Gastrocnemius medialis (tissue), 4 donors: ENCODE results near the gene SCGB3A2. TPM values are rescaled to one million over a fixed set of nuclear protein-coding genes. Genes with fewer than 3 reads are reported as not detected.

Experiments used
- ATAC-seq, 2 donors: fragments of 150-250 bp; one replicate each; pipeline ENCODE4 v1.9.1; 2016
- DNase-seq, 2 donors: peaks; one replicate each; pipeline ENCODE4 v3.0.0-alpha.2; 2019
- H3K27ac ChIP-seq, 4 donors: fragments of 200-600 bp; sonication (generic); 1 replicate in 1 of 4; 2 replicates in 3 of 4; pipeline ENCODE4 v1.5.1; 2016 to 2018; ENCODE audit warnings: mild to moderate bottlenecking in 2 of 4, moderate library complexity in 1 of 4
- H3K27me3 ChIP-seq, 3 donors: fragments of 200-600 bp; sonication (generic) in 2 of 3; 1 replicate in 1 of 3; 2 replicates in 2 of 3; pipeline versions ENCODE4 v1.5.1 to v1.6.0; 2016 to 2019; ENCODE audit warnings: mild to moderate bottlenecking in 1 of 3, moderate library complexity in 1 of 3
- H3K36me3 ChIP-seq, 2 donors: fragments of 200-600 bp; sonication (generic) in 1 of 2; one replicate each; pipeline ENCODE4 v1.5.1; 2017 to 2018
- H3K4me1 ChIP-seq, 2 donors: fragments of 200-600 bp; sonication (generic) in 1 of 2; one replicate each; pipeline ENCODE4 v1.5.1; 2016 to 2017; ENCODE audit warnings: mild to moderate bottlenecking in 2 of 2
- H3K4me3 ChIP-seq, 4 donors: fragments of 200-600 bp; sonication (generic) in 3 of 4; 1 replicate in 1 of 4; 2 replicates in 3 of 4; pipeline ENCODE4 v1.5.1; 2016 to 2019; ENCODE audit warnings: mild to moderate bottlenecking in 2 of 4
- H3K9me3 ChIP-seq, 3 donors: fragments of 200-600 bp; sonication (generic) in 2 of 3; 1 replicate in 1 of 3; 2 replicates in 2 of 3; pipeline ENCODE4 v1.5.1; 2016 to 2019
- POLR2A ChIP-seq, 2 donors: fragments of 450-650 bp; IDR thresholded peaks; one replicate each; pipeline ENCODE4 v1.6.1; 2017; ENCODE audit warnings: antibody characterized with exemption in 2 of 2, mild to moderate bottlenecking in 2 of 2, moderate library complexity in 2 of 2
- in situ Hi-C, 4 donors: fragments of 200-750 bp; cut with MboI; loops; one replicate each; pipeline versions ENCODE4 v1.15.0 to v1.8.0; 2017; ENCODE audit warnings: low sequenced_read_pairs in 4 of 4
- intact Hi-C: fragments of 100-400 bp; cut with DNase I; formaldehyde crosslinking; loops from one replicate; pipeline ENCODE4 v1.15.1; 2023; ENCODE audit warnings: low total_unique reads
- total RNA-seq, 4 donors: library from RNA; depleted of rRNA; stranded (reverse); fragments of >200 nt; gene quantifications; one replicate each; pipeline versions ENCODE4 v1.1.0 to v1.2.3, GENCODE V29; 2016
- TF ChIP-seq, protein P1 (sequence below), 5 experiments: fragments of 450-650 bp in 3 of 5; fragments of 200-600 bp in 2 of 5; sonication (generic) in 2 of 5; IDR thresholded peaks in 4 of 5; conservative IDR thresholded peaks in 1 of 5; 1 replicate in 4 of 5; 2 replicates in 1 of 5; pipeline ENCODE4 v1.5.1; 2016 to 2019; ENCODE audit warnings: antibody characterized with exemption in 5 of 5, mild to moderate bottlenecking in 3 of 5, moderate library complexity in 3 of 5

Gene SCGB3A2
- total RNA-seq, 4 donors from 2014 or later: not detected

DNA sequence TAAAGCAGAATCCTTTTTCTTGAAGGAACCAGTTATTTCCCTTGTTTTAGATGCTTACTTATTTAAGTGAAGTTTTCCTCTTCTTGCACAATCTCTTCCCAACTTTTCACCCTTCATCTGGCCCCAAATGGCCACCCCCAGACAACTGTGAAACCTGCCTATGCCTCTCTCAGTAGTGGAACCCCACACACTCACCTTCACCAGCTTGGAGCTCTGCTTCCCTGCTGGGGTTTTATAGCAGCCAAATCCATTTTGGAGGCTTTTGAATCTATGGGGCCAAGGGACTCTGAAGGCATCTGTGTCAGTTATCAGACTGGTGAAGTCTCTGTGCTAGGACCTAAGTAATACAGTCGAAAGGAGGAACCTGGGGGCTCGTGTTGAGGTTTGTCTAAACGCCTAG, 24.2 kb upstream of the SCGB3A2 start:
- no peaks in the 10 kb centered on the region for H3K27me3 ChIP-seq
- H3K9me3 ChIP-seq: no peaks in the 10 kb centered on the region
- intact Hi-C loops: no loop called here
- H3K4me1 ChIP-seq: no peaks in the 10 kb centered on the region
- H3K4me3 ChIP-seq: no peak overlapping the region
- DNase-seq (no peak), ATAC-seq (no peak)
- H3K27ac ChIP-seq: no peak overlapping the region
- no peak for TF ChIP-seq POLR2A (IDR thresholded peaks at IDR 0.05)
- TF ChIP-seq, protein P1, sequence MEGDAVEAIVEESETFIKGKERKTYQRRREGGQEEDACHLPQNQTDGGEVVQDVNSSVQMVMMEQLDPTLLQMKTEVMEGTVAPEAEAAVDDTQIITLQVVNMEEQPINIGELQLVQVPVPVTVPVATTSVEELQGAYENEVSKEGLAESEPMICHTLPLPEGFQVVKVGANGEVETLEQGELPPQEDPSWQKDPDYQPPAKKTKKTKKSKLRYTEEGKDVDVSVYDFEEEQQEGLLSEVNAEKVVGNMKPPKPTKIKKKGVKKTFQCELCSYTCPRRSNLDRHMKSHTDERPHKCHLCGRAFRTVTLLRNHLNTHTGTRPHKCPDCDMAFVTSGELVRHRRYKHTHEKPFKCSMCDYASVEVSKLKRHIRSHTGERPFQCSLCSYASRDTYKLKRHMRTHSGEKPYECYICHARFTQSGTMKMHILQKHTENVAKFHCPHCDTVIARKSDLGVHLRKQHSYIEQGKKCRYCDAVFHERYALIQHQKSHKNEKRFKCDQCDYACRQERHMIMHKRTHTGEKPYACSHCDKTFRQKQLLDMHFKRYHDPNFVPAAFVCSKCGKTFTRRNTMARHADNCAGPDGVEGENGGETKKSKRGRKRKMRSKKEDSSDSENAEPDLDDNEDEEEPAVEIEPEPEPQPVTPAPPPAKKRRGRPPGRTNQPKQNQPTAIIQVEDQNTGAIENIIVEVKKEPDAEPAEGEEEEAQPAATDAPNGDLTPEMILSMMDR (IDR thresholded peaks at IDR 0.05 in 4 of 5, conservative IDR thresholded peaks at IDR 0.05 in 1 of 5): no peak
- in situ Hi-C loops: loop anchor here in 1 of 4 donors (10.0 kb wide), 1 partner anchor 80 kb away; no protein-coding TSS in a partner anchor
- no peaks in the 10 kb centered on the region for H3K36me3 ChIP-seq

DNA sequence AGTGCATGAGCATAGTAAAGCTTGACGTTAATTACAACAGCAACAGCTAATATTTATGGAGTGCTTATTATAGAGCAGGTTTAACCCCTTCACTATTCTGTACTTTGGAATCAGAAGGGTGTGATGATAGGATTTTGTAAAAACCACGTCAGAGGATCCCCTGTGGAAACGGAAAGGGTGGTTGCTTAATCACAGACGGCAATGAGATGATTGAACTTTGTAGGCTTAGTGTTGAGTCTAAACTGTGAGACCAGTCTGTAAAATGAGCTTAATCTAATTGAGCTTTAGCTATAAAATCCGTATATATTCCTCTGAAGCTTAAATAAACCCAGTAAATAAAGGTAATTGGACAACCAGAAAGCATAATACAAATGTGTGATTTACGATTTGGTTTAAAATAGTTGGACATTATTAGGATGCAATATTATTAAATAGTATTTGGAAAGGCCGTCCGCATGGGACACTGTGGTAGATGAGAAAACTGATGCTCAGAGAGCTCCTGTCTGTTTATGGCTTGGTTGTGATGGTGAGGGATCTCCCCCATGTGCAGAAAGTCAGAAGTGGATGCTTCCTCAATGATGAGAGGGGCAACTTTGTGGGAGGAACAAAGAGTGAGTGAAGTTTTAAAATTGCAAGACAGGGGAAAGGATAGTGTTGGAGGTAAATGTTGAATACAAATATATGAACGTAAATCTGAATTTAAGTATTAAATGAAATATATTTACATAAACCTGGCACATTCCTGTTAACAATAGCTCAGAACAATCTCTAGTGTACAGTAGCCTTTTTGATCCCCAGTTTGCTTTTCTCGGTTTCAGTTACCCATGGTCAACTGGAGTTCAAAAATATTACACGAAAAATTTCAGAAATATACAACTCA, 23.4 kb upstream of the SCGB3A2 start:
- in situ Hi-C loops: loop anchor here in 1 of 4 donors (10.0 kb wide), 1 partner anchor 80 kb away; no protein-coding TSS in a partner anchor
- Histone ChIP-seq H3K27me3 (no peaks in the 10 kb centered on the region), H3K36me3 (no peaks in the 10 kb centered on the region), H3K27ac (no peak overlapping the region), H3K9me3 (no peaks in the 10 kb centered on the region), H3K4me1 (no peaks in the 10 kb centered on the region), H3K4me3 (no peak overlapping the region)
- intact Hi-C loops: no loop called here
- no peak for ATAC-seq
- DNase-seq: no peak
- TF ChIP-seq POLR2A (IDR thresholded peaks at IDR 0.05): no peak
- TF ChIP-seq, protein P1 (IDR thresholded peaks at IDR 0.05 in 4 of 5, conservative IDR thresholded peaks at IDR 0.05 in 1 of 5): no peak

DNA sequence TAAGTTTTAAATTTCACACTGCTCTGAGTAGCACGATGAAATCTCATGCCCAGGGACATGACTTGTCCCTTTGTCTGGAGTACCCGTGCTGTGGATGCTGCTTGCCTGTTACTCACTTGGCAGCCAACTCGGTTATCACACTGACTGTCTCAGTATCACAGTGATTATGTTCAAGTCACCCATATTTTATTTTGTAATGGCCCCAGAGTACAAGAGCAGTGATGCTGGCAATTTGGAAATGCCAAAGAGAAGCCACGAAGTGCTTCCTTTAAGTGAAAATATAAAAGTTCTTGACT, 22.8 kb upstream of the SCGB3A2 start:
- intact Hi-C loops: no loop called here
- ATAC-seq (no peak), DNase-seq (no peak)
- Histone ChIP-seq H3K36me3 (no peaks in the 10 kb centered on the region), H3K9me3 (no peaks in the 10 kb centered on the region), H3K4me3 (no peak overlapping the region), H3K27ac (no peak overlapping the region), H3K27me3 (no peaks in the 10 kb centered on the region), H3K4me1 (no peaks in the 10 kb centered on the region)
- in situ Hi-C loops: loop anchor here in 1 of 4 donors (10.0 kb wide), 1 partner anchor 79 kb away; no protein-coding TSS in a partner anchor
- no peak for TF ChIP-seq POLR2A (IDR thresholded peaks at IDR 0.05)
- TF ChIP-seq, protein P1 (IDR thresholded peaks at IDR 0.05 in 4 of 5, conservative IDR thresholded peaks at IDR 0.05 in 1 of 5): no peak

- no peak for TF ChIP-seq POLR2A (IDR thresholded peaks at IDR 0.05)
- TF ChIP-seq, protein P1 (IDR thresholded peaks at IDR 0.05 in 4 of 5, conservative IDR thresholded peaks at IDR 0.05 in 1 of 5): no peak
- in situ Hi-C loops: loop anchor here in 1 of 4 donors (10.0 kb wide), 1 partner anchor 78 kb away; no protein-coding TSS in a partner anchor
Measured at GRCh38 chr5:147856801-147857200, 21.7 kb upstream of the SCGB3A2 start.

More at GRCh38 chr5:147856801-147857200, 21.7 kb upstream of the SCGB3A2 start:
- no peak for ATAC-seq
- DNase-seq: no peak
- H3K27ac ChIP-seq: no peak overlapping the region
- no peaks in the 10 kb centered on the region for H3K27me3 ChIP-seq
- H3K4me3 ChIP-seq: no peak overlapping the region
- H3K4me1 ChIP-seq: no peaks in the 10 kb centered on the region
- intact Hi-C loops: no loop called here
- no peaks in the 10 kb centered on the region for H3K36me3 ChIP-seq
- H3K9me3 ChIP-seq: no peaks in the 10 kb centered on the region
